ENCODE data around the gene DAPK2.

DAPK2 gene

DNA sequence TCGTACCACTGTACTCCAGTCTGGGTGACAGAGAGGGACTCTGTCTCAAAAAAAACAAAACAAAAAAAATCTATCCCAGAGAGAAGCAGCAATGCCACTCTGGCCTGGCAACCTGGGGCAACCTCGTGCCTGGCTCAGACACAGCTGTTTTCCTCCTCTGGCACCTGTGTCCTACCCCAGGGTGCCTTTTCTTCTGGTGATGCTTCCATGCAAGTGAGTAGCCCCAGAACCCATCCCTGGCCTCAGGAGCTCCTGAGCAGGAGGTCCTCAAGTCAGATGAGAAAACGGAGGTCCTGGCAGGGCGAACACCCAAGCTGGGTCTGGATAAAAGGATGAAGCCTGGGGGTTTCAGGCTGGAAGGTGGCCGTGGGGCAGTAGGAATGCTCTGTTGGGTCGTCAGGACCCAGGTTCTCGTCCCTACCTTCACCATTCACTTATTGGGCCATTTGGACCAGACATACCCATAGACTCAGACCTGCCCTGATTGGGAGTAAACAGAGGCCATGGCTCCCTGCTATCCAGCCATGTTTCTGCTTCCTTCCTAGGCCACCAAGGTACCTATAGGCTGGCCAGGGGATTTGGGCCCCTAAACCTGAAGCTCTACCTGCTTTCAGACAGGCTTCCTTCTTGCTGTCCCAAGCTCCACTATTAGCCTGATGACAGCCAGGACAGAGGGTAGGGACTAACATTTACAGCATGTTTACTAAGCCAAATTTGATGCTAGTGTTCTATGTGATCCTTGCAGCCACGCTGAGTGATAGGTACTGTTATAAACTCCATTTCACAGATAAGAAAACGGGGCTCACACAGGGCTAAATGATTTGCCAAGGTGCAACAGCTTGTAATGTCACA, 102.2 kb downstream of the DAPK2 start:
- no peak for TF ChIP-seq GATA3 (IDR thresholded peaks at IDR 0.05; ENCODE audit: low read depth, low read length)
- no peak for TF ChIP-seq GATA2 (IDR thresholded peaks at IDR 0.05; ENCODE audit: low read depth, low read length)

GRCh38 chr15:63942486-63943365, 103.6 kb downstream of the DAPK2 start:
- TF ChIP-seq GATA2 (IDR thresholded peaks at IDR 0.05; ENCODE audit: low read depth, low read length): no peak
- TF ChIP-seq GATA3 (IDR thresholded peaks at IDR 0.05; ENCODE audit: low read depth, low read length): no peak

- TF ChIP-seq GATA3 (IDR thresholded peaks at IDR 0.05; ENCODE audit: low read depth, low read length) (no peak), GATA2 (IDR thresholded peaks at IDR 0.05; ENCODE audit: low read depth, low read length) (no peak)
Observed at GRCh38 chr15:63941698-63942465, 104.4 kb downstream of the DAPK2 start.

GRCh38 chr15:63940966-63941620, 105.2 kb downstream of the DAPK2 start:
- no peak for TF ChIP-seq GATA3 (IDR thresholded peaks at IDR 0.05; ENCODE audit: low read depth, low read length)
- TF ChIP-seq GATA2 (IDR thresholded peaks at IDR 0.05; ENCODE audit: low read depth, low read length): no peak

- TF ChIP-seq GATA3 (IDR thresholded peaks at IDR 0.05; ENCODE audit: low read depth, low read length) (no peak), GATA2 (IDR thresholded peaks at IDR 0.05; ENCODE audit: low read depth, low read length) (no peak)
Observed at GRCh38 chr15:63939531-63940130, 106.7 kb downstream of the DAPK2 start.

- no peak for TF ChIP-seq GATA3 (IDR thresholded peaks at IDR 0.05; ENCODE audit: low read depth, low read length)
- no peak for TF ChIP-seq GATA2 (IDR thresholded peaks at IDR 0.05; ENCODE audit: low read depth, low read length)
Observed at GRCh38 chr15:63938486-63939061, 107.7 kb downstream of the DAPK2 start.

DNA sequence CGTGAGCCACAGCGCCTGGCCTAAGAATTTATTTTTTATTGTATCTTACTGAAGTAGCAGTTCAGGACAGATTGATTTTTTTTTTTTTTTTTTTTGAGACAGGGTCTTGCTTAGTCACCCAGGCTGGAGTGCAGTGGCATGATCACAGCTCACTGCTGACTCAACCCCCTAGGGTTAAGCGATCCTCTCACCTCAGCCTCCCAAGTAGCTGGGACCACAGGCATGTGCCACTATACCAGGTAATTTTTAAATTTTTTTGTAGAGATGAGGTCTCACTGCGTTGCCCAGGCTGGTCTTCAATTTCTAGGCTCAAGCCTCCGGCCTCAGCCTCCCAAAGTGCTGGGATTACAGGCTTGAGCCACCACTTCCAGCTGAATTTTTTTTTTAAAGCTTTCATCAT, 112.8 kb downstream of the DAPK2 start:
- TF ChIP-seq GATA3 (IDR thresholded peaks at IDR 0.05; ENCODE audit: low read depth, low read length): no peak
- no peak for TF ChIP-seq GATA2 (IDR thresholded peaks at IDR 0.05; ENCODE audit: low read depth, low read length)

DNA sequence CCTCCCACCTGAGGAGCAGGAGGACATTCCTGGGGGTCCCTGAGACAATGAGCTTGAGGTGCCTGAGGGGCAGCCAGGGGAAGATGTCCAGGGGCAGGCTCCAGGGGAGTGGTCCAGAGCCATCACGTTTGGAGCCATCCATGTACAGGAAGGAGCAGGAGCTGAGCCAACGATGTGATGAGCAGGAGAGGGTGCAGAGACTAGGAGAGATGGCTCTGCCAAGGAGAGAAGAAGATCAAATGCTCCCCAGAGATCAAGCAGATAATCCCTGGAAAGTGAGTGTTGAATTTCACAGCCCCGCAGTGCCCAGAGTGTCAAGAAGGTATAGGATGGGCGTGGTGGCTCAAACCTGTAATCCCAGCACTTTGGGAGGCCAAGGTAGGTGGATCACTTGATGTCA, 114.7 kb downstream of the DAPK2 start:
- TF ChIP-seq GATA3 (IDR thresholded peaks at IDR 0.05; ENCODE audit: low read depth, low read length) (no peak), GATA2 (IDR thresholded peaks at IDR 0.05; ENCODE audit: low read depth, low read length) (no peak)

DNA sequence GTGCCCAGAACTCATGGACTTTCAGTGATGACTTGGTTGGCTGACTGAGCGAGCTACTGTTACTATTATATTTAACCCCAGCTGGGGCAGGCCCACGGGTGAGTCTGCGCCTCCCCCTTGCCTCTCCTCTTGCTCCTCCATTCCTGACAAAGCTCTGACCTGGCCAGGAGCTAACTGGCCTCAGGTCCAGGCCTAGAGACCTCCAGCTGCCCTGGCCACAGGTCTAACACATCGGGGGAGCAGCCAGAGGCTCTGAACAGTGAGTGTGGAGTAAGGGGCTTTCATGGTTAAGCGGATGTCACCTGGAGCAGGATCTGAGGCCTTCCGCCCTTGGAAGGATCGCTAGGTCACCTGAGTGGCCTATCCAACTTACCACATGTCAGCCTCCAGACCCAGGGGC, 116.3 kb downstream of the DAPK2 start:
- TF ChIP-seq GATA3 (IDR thresholded peaks at IDR 0.05; ENCODE audit: low read depth, low read length): no peak
- TF ChIP-seq GATA2 (IDR thresholded peaks at IDR 0.05; ENCODE audit: low read depth, low read length): no peak

GRCh38 chr15:63928185-63928842, 118.0 kb downstream of the DAPK2 start:
- TF ChIP-seq GATA2 (IDR thresholded peaks at IDR 0.05; ENCODE audit: low read depth, low read length): no peak
- no peak for TF ChIP-seq GATA3 (IDR thresholded peaks at IDR 0.05; ENCODE audit: low read depth, low read length)

DNA sequence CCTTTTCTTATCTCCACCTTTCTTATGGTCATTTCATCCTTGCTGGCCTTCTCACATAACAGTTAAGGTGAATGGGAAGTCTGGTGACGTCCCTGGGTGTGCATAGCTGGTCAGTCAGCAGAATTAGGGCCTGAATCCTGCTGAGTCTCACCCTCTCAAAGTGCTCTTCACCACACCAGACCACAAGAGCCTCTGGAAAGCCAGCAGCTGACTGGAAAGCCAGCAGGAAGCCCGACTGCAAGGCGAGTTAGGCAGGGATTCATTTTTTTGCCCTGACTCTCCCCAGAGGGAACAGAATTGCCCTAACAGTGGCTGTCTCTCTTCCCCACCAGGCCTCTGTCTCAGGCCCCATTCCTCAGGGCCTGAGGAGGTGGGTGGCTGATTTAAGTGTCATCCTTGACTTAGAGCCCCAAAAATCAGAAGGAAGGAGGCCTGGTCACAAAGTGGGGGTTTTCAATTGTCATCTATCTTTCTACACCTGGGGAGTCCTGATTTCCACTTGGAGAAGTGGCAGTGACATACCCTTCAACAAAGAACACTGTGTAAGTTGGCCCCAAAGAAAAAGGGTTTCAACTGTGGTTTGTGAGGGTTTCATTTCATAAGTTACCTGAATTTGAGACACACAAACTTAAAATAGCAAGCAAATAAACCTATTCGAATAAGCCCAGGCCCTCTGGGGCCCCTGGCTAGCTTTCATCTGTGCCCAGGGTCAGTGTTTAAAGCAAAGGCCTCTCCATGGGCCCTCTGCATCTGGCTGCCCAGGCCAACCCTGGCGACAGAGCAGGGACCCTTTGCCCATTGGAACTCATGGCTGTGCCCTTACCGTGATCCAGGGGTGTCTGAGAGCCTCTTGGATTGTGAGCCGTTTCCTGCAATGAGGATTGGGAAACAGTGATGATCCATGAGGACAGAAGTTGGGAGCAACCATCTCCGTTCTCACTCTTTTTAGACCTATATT, 122.0 kb downstream of the DAPK2 start:
- TF ChIP-seq GATA2 (IDR thresholded peaks at IDR 0.05; ENCODE audit: low read depth, low read length): no peak
- no peak for TF ChIP-seq GATA3 (IDR thresholded peaks at IDR 0.05; ENCODE audit: low read depth, low read length)

All from SH-SY5Y (cell line).